GM23338 (cell line): Measurements from ENCODE around the gene AGAP1.

ENCODE experiments used
- CREB1 ChIP-seq: fragments of 250-450 bp; sonication (Bioruptor Pico); IDR thresholded peaks from 2 replicates; pipeline ENCODE4 v1.5.0; 2020; ENCODE audit warnings: low read depth, mild to moderate bottlenecking, moderate library complexity
- CTCF ChIP-seq, 2 experiments: fragments of 200-600 bp in 1 of 2; sonication (generic) in 1 of 2; conservative IDR thresholded peaks; 2 replicates each; pipeline versions ENCODE4 v1.5.1 to v1.6.1; 2016 to 2017; ENCODE audit warnings: antibody characterized with exemption in 2 of 2, low read depth in 2 of 2, mild to moderate bottlenecking in 2 of 2, moderate library complexity in 1 of 2
- EZH2 ChIP-seq: fragments of 200-600 bp; sonication (generic); IDR thresholded peaks from one replicate; pipeline ENCODE4 v1.8.0; 2017; ENCODE audit warnings: antibody characterized with exemption, mild to moderate bottlenecking, low read depth; ENCODE audit not compliant: unreplicated experiment
- EZH2phosphoT487 ChIP-seq: fragments of 200-600 bp; sonication (generic); IDR thresholded peaks from one replicate; pipeline ENCODE4 v1.8.1; 2018; ENCODE audit warnings: antibody characterized with exemption; ENCODE audit not compliant: unreplicated experiment
- JUNB ChIP-seq: IDR thresholded peaks from one replicate; pipeline ENCODE4 v1.6.1; 2016; ENCODE audit warnings: antibody characterized with exemption; ENCODE audit not compliant: unreplicated experiment
- POLR2AphosphoS5 ChIP-seq: IDR thresholded peaks from 2 replicates; pipeline ENCODE4 v1.6.1; 2016; ENCODE audit warnings: antibody characterized with exemption, low read depth
- REST ChIP-seq: IDR thresholded peaks from one replicate; pipeline ENCODE4 v1.6.1; 2018; ENCODE audit warnings: antibody characterized with exemption; ENCODE audit not compliant: unreplicated experiment
- STAT1 ChIP-seq: IDR thresholded peaks from one replicate; pipeline ENCODE4 v1.6.1; 2016; ENCODE audit warnings: antibody characterized with exemption; ENCODE audit not compliant: unreplicated experiment

- TF ChIP-seq POLR2AphosphoS5 (no peak), CTCF (conservative IDR thresholded peaks at IDR 0.05; ENCODE audit: low read depth in 2 of 2) (no peak), REST (no peak), EZH2 (no peak), JUNB (no peak), CREB1 (CRISPR knock-in tag) (no peak), STAT1 (no peak), EZH2phosphoT487 (no peak)
Observed at GRCh38 chr2:235824331-235824730, 330.5 kb downstream of the AGAP1 start.
